KBM-7 (cell line): ENCODE data around the gene ACAD9.
"Not testable (repeated sequence)": the region's sequence is repeated elsewhere in the genome, so short reads cannot be mapped to it uniquely, and the experiment has no call there.

Experiments used
- DNase-seq: peaks from one replicate; pipeline ENCODE4 v3.0.0-alpha.2; 2015
- in situ Hi-C: fragments of 300-500 bp; cut with MboI; formaldehyde crosslinking; loops from 2 replicates; pipeline ENCODE4 v1.14.3; 2020; ENCODE audit warnings: low sequenced_read_pairs, low pct_unique_long_range_greater_than_20kb, mixed read lengths

The ACAD9 gene

GRCh38 chr3:128879125-128879969, at the start of gene ACAD9:
Gene ACAD9 (plus strand): TSS chr3:128879620. CDS start chr3:128879692, 72 bp downstream.
- in situ Hi-C loops, result no loop called here

GRCh38 chr3:128829925-128830625, 49.3 kb upstream of the ACAD9 start:
- in situ Hi-C loops, DNase-seq: not testable (repeated sequence)

More at GRCh38 chr3:128879125-128879969, at the start of gene ACAD9:
- DNase-seq, result peak; percentile 98

- DNase-seq, in situ Hi-C loops: not testable (repeated sequence)
Measured at GRCh38 chr3:128830762-128831161, 48.7 kb upstream of the ACAD9 start.

- DNase-seq, in situ Hi-C loops: not testable (repeated sequence)
Measured at GRCh38 chr3:128832979-128833378, 46.4 kb upstream of the ACAD9 start.

GRCh38 chr3:128835096-128835495, 44.3 kb upstream of the ACAD9 start:
- DNase-seq, result no peak
- in situ Hi-C loops, result no loop called here

GRCh38 chr3:128841926-128842920, 37.2 kb upstream of the ACAD9 start:
- in situ Hi-C loops, result no loop called here
- DNase-seq, result no peak

GRCh38 chr3:128844502-128844901, 34.9 kb upstream of the ACAD9 start:
- in situ Hi-C loops, result no loop called here
- DNase-seq, result no peak

GRCh38 chr3:128845119-128845777, 34.2 kb upstream of the ACAD9 start:
- no peak for DNase-seq
- in situ Hi-C loops, result no loop called here

- DNase-seq, result peak; percentile 97
- in situ Hi-C loops, result no loop called here
Measured at GRCh38 chr3:128845778-128846485, 33.5 kb upstream of the ACAD9 start.

- in situ Hi-C loops, result no loop called here
- DNase-seq, result no peak
Measured at GRCh38 chr3:128846486-128846891, 32.9 kb upstream of the ACAD9 start.

- in situ Hi-C loops, result no loop called here
- no peak for DNase-seq
Measured at GRCh38 chr3:128847666-128848370, 31.6 kb upstream of the ACAD9 start.

- DNase-seq, result no peak
- in situ Hi-C loops, result no loop called here
Measured at GRCh38 chr3:128848936-128849335, 30.5 kb upstream of the ACAD9 start.

- peak; percentile 12 for DNase-seq
- in situ Hi-C loops, result no loop called here
Measured at GRCh38 chr3:128849911-128850455, 29.4 kb upstream of the ACAD9 start.

GRCh38 chr3:128850544-128850943, 28.9 kb upstream of the ACAD9 start:
- in situ Hi-C loops, result no loop called here
- DNase-seq, result no peak

- no peak for DNase-seq
- in situ Hi-C loops, result no loop called here
Measured at GRCh38 chr3:128851601-128852000, 27.8 kb upstream of the ACAD9 start.

GRCh38 chr3:128853826-128854225, 25.6 kb upstream of the ACAD9 start:
- in situ Hi-C loops, result no loop called here
- no peak for DNase-seq

- DNase-seq, result peak; percentile 83
- in situ Hi-C loops, result no loop called here
Measured at GRCh38 chr3:128854475-128854874, 24.9 kb upstream of the ACAD9 start.
